Keratinocyte (primary cell): ENCODE results near the gene RAPGEF1. TPM values are rescaled to one million over a fixed set of nuclear protein-coding genes. Genes with fewer than 3 reads are reported as not detected.

ENCODE experiments used
- DNase-seq: peaks from one replicate; pipeline ENCODE4 v3.0.0-alpha.2; 2011; ENCODE audit warnings: low read depth, missing footprints, low spot score
- FAIRE-seq: peaks from 2 replicates; lab custom pipeline; 2011; peaks lifted over from hg19 to GRCh38; lab: Jason Lieb, UNC
- H2AFZ ChIP-seq: 2 replicates; pipeline ENCODE4 v1.6.0; 2012; ENCODE audit warnings: low read length, control low read depth, inconsistent platforms; ENCODE audit not compliant: control insufficient read depth
- H3K27ac ChIP-seq: 2 replicates; pipeline ENCODE4 v1.5.1; 2011; ENCODE audit warnings: low read length; ENCODE audit not compliant: control insufficient read depth, insufficient read depth
- H3K27me3 ChIP-seq: 3 replicates; pipeline ENCODE4 v1.6.0; 2011; ENCODE audit warnings: low read length; ENCODE audit not compliant: control insufficient read depth, insufficient read depth; ENCODE audit errors: extremely low read depth
- H3K36me3 ChIP-seq, 2 experiments: 2 replicates in 1 of 2; 3 replicates in 1 of 2; pipeline ENCODE4 v1.5.1; 2011; ENCODE audit warnings: low read length in 2 of 2, mild to moderate bottlenecking in 1 of 2; ENCODE audit not compliant: control insufficient read depth in 2 of 2, insufficient read depth in 2 of 2; ENCODE audit errors: extremely low read depth in 1 of 2
- H3K4me1 ChIP-seq: 3 replicates; pipeline ENCODE4 v1.5.1; 2011; ENCODE audit warnings: low read length; ENCODE audit not compliant: control insufficient read depth, insufficient read depth; ENCODE audit errors: extremely low read depth
- H3K4me2 ChIP-seq: 3 replicates; pipeline ENCODE4 v1.6.0; 2011; ENCODE audit warnings: low read depth, low read length; ENCODE audit not compliant: control insufficient read depth, insufficient read depth; ENCODE audit errors: extremely low read depth
- H3K4me3 ChIP-seq, 3 experiments: fragments of 200-600 bp in 1 of 3; sonication (generic) in 1 of 3; 2 replicates in 2 of 3; 3 replicates in 1 of 3; pipeline ENCODE4 v1.5.1; 2011 to 2016; ENCODE audit warnings: low read length in 3 of 3, mild to moderate bottlenecking in 3 of 3, control low read depth in 2 of 3, inconsistent platforms in 1 of 3, low read depth in 1 of 3, mixed read lengths in 1 of 3, mixed run types in 1 of 3, moderate library complexity in 1 of 3; ENCODE audit not compliant: control insufficient read depth in 2 of 3, insufficient read depth in 2 of 3; ENCODE audit errors: extremely low read depth in 1 of 3
- H3K79me2 ChIP-seq: 2 replicates; pipeline ENCODE4 v1.6.0; 2012; ENCODE audit warnings: low read length; ENCODE audit not compliant: control insufficient read depth, insufficient read depth
- H3K9ac ChIP-seq: 3 replicates; pipeline ENCODE4 v1.6.0; 2011; ENCODE audit warnings: low read length; ENCODE audit not compliant: control insufficient read depth, insufficient read depth; ENCODE audit errors: extremely low read depth
- H3K9me1 ChIP-seq: 3 replicates; pipeline ENCODE4 v1.6.0; 2011; ENCODE audit warnings: low read length; ENCODE audit not compliant: control insufficient read depth, insufficient read depth; ENCODE audit errors: extremely low read depth
- H3K9me3 ChIP-seq: 2 replicates; pipeline ENCODE4 v1.5.1; 2012; ENCODE audit warnings: low read depth, low read length; ENCODE audit not compliant: control insufficient read depth
- H4K20me1 ChIP-seq: 3 replicates; pipeline ENCODE4 v1.6.0; 2011; ENCODE audit warnings: low read length; ENCODE audit not compliant: control insufficient read depth, insufficient read depth; ENCODE audit errors: extremely low read depth
- CTCF ChIP-seq, 3 experiments: IDR thresholded peaks in 1 of 3; conservative IDR thresholded peaks in 1 of 3; optimal IDR thresholded peaks in 1 of 3; 2 replicates in 2 of 3; 3 replicates in 1 of 3; pipeline versions ENCODE3 to v1.5.1; 2011; ENCODE audit warnings: low read length in 3 of 3, mild to moderate bottlenecking in 3 of 3, moderate library complexity in 2 of 3, control low read depth in 1 of 3, inconsistent platforms in 1 of 3; ENCODE audit not compliant: insufficient read depth in 2 of 3; ENCODE audit errors: extremely low read depth in 1 of 3
- EZH2 ChIP-seq: IDR thresholded peaks from one replicate; pipeline ENCODE4 v1.6.1; 2012; ENCODE audit warnings: inconsistent platforms, mild to moderate bottlenecking, low read length, moderate library complexity
- dilution Hi-C: fragments of 300-500 bp; cut with MboI; formaldehyde crosslinking; loops from one replicate; pipeline ENCODE4 v1.7.0; 2020; ENCODE audit warnings: low sequenced_read_pairs; ENCODE audit not compliant: extremely low pct_ligation_motif_present
- polyA plus RNA-seq, 5 experiments: library from polyadenylated mRNA; depleted of rRNA in 3 of 5; stranded (reverse) in 3 of 5; stranded (forward) in 1 of 5; unstranded in 1 of 5; fragments of >200 nt; gene quantifications; 1 replicate in 1 of 5; 2 replicates in 3 of 5; 3 replicates in 1 of 5; pipeline versions ENCODE4 v1.2.1 to v1.2.3, GENCODE V29; 2011 to 2012; ENCODE audit warnings: missing spikeins in 2 of 5, low read depth in 1 of 5, low replicate concordance in 1 of 5

RAPGEF1 gene
- polyA plus RNA-seq, 1 donor (not counting 4 experiments of a cell fraction or from before 2014, with no cell fraction given) = 18.5 TPM

- DNase-seq (no peak), FAIRE-seq (no peak)
- Histone ChIP-seq H3K4me2 (peak overlapping the region; percentile 37), H3K27me3 (peaks cover 43% of the 10 kb centered on the region), H3K79me2 (no peaks in the 10 kb centered on the region), H2AFZ (no peak overlapping the region), H3K9ac (no peak overlapping the region), H3K36me3 (no peaks in the 10 kb centered on the region), H3K9me1 (no peaks in the 10 kb centered on the region), H3K27ac (no peak overlapping the region), H3K4me1 (no peaks in the 10 kb centered on the region), H3K4me3 (no peak overlapping the region), H3K9me3 (peaks cover 5% of the 10 kb centered on the region), H4K20me1 (no peaks in the 10 kb centered on the region)
- dilution Hi-C loops = no loop called here
- TF ChIP-seq EZH2 (peak; percentile 73), CTCF (optimal IDR thresholded peaks at IDR 0.05 in 1 of 3, IDR thresholded peaks at IDR 0.05 in 1 of 3, conservative IDR thresholded peaks at IDR 0.05 in 1 of 3; ENCODE audit: extremely low read depth in 1 of 3, insufficient read depth in 2 of 3, low read length in 3 of 3) (no peak)
These were observed 193.4 kb downstream of the RAPGEF1 start for GRCh38 chr9:131546336-131547084.

- H3K27me3 ChIP-seq = peaks cover 43% of the 10 kb centered on the region
These were observed 194.0 kb downstream of the RAPGEF1 start for GRCh38 chr9:131545786-131546335.

More at GRCh38 chr9:131545786-131546335, 194.0 kb downstream of the RAPGEF1 start:
- Histone ChIP-seq H3K9me1 (no peaks in the 10 kb centered on the region), H3K4me3 (no peak overlapping the region), H3K36me3 (no peaks in the 10 kb centered on the region), H4K20me1 (no peaks in the 10 kb centered on the region), H3K4me1 (no peaks in the 10 kb centered on the region), H3K4me2 (no peak overlapping the region), H3K9ac (no peak overlapping the region), H2AFZ (no peak overlapping the region), H3K9me3 (peaks cover 5% of the 10 kb centered on the region), H3K79me2 (no peaks in the 10 kb centered on the region), H3K27ac (no peak overlapping the region)
- dilution Hi-C loops = no loop called here
- no peak for FAIRE-seq
- TF ChIP-seq CTCF (optimal IDR thresholded peaks at IDR 0.05 in 1 of 3, IDR thresholded peaks at IDR 0.05 in 1 of 3, conservative IDR thresholded peaks at IDR 0.05 in 1 of 3; ENCODE audit: extremely low read depth in 1 of 3, insufficient read depth in 2 of 3, low read length in 3 of 3) = no peak
- peak; percentile 94 for TF ChIP-seq EZH2
- no peak for DNase-seq
